KMS-11 (cell line): ENCODE results near the gene USP24.

Source experiments
- H2AFZ ChIP-seq: fragments of 200-600 bp; sonication (generic); 2 replicates; pipeline ENCODE4 v1.6.1; 2016; ENCODE audit warnings: antibody characterized with exemption, mixed run types, low read depth
- H3K27ac ChIP-seq: fragments of 200-600 bp; sonication (generic); 2 replicates; pipeline ENCODE4 v1.6.1; 2016; ENCODE audit warnings: mild to moderate bottlenecking, mixed run types
- H3K27me3 ChIP-seq: fragments of 200-600 bp; sonication (generic); 2 replicates; pipeline ENCODE4 v1.6.1; 2017; ENCODE audit warnings: mild to moderate bottlenecking, low read depth, mixed run types, moderate library complexity; ENCODE audit not compliant: insufficient read depth
- H3K36me3 ChIP-seq: fragments of 200-600 bp; sonication (generic); 2 replicates; pipeline ENCODE4 v1.6.1; 2017; ENCODE audit warnings: mild to moderate bottlenecking, mixed run types; ENCODE audit not compliant: insufficient read depth
- H3K4me1 ChIP-seq: fragments of 200-600 bp; sonication (generic); 2 replicates; pipeline ENCODE4 v1.6.1; 2016; ENCODE audit warnings: mild to moderate bottlenecking, low read depth, mixed run types; ENCODE audit not compliant: poor library complexity, severe bottlenecking
- H3K4me2 ChIP-seq: fragments of 200-600 bp; sonication (generic); 2 replicates; pipeline ENCODE4 v1.7.0; 2016; ENCODE audit warnings: mild to moderate bottlenecking, mixed run types
- H3K4me3 ChIP-seq: fragments of 200-600 bp; sonication (generic); IDR thresholded peaks from 2 replicates; pipeline ENCODE4 v1.6.1; 2017; ENCODE audit warnings: low read depth, low read length, mixed read lengths; ENCODE audit not compliant: insufficient read depth
- H3K79me2 ChIP-seq: fragments of 200-600 bp; sonication (generic); 2 replicates; pipeline ENCODE4 v1.6.1; 2016; ENCODE audit warnings: low read depth, mixed run types; ENCODE audit not compliant: insufficient read depth
- H3K9ac ChIP-seq: fragments of 200-600 bp; sonication (generic); 2 replicates; pipeline ENCODE4 v1.6.1; 2016; ENCODE audit warnings: mild to moderate bottlenecking, mixed run types
- H4K20me1 ChIP-seq: fragments of 200-600 bp; sonication (generic); 2 replicates; pipeline ENCODE4 v1.6.1; 2016; ENCODE audit warnings: mild to moderate bottlenecking, mixed run types; ENCODE audit not compliant: insufficient read depth
- TF ChIP-seq, protein P1 (sequence below): fragments of 200-600 bp; sonication (generic); conservative IDR thresholded peaks from 2 replicates; pipeline ENCODE4 v1.6.1; 2017; ENCODE audit warnings: low read depth, mild to moderate bottlenecking, antibody characterized with exemption, low read length, moderate library complexity, mixed read lengths

Gene USP24

DNA sequence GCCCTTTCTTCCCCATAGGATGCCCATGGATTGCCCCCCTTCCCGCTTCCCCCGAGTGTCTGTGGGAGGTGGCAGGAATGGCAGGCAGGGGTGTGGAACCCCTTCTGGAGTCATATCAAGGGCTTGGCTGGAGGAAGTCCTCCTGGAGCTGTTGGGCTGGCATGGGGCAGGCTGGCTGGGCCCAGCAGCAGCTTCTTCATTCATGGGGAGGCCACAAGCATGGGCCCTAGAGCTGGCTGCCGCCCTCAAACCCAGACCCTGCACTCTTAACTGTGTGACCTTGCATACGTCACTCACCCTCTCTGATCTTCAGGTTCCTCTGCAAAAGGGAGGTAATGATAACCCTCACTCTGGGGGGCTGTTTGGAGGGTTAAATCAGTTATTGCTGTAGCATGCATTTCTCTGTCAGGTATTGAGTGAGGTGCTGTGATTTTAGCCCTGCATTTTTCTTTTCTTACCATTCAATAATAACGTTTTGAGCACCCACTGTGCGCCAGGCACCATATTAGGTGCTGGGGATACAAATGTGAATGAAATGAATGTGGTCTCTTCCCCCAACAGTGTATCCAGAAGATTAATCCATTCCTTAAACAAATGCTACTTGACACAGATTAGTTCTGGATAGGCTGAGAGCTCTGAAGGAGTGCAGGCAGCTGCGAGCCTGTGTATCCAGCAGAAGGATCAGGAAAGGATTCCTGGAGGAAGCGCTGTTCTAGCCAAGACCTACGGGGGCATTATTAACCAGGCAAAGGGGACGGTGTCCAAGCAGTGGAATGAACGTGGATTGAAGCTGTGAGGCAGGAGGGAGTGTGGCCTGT lies 166.5 kb downstream of the USP24 start:
- no peaks in the 10 kb centered on the region for H3K27me3 ChIP-seq
- no peaks in the 10 kb centered on the region for H4K20me1 ChIP-seq
- H3K4me3 ChIP-seq = no peak overlapping the region
- TF ChIP-seq, protein P1, sequence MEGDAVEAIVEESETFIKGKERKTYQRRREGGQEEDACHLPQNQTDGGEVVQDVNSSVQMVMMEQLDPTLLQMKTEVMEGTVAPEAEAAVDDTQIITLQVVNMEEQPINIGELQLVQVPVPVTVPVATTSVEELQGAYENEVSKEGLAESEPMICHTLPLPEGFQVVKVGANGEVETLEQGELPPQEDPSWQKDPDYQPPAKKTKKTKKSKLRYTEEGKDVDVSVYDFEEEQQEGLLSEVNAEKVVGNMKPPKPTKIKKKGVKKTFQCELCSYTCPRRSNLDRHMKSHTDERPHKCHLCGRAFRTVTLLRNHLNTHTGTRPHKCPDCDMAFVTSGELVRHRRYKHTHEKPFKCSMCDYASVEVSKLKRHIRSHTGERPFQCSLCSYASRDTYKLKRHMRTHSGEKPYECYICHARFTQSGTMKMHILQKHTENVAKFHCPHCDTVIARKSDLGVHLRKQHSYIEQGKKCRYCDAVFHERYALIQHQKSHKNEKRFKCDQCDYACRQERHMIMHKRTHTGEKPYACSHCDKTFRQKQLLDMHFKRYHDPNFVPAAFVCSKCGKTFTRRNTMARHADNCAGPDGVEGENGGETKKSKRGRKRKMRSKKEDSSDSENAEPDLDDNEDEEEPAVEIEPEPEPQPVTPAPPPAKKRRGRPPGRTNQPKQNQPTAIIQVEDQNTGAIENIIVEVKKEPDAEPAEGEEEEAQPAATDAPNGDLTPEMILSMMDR = no peak
- H3K36me3 ChIP-seq = no peaks in the 10 kb centered on the region
- H3K9ac ChIP-seq = no peak overlapping the region
- no peak overlapping the region for H2AFZ ChIP-seq
- H3K79me2 ChIP-seq = no peaks in the 10 kb centered on the region
- no peak overlapping the region for H3K27ac ChIP-seq
- H3K4me1 ChIP-seq = no peaks in the 10 kb centered on the region
- H3K4me2 ChIP-seq = no peak overlapping the region

DNA sequence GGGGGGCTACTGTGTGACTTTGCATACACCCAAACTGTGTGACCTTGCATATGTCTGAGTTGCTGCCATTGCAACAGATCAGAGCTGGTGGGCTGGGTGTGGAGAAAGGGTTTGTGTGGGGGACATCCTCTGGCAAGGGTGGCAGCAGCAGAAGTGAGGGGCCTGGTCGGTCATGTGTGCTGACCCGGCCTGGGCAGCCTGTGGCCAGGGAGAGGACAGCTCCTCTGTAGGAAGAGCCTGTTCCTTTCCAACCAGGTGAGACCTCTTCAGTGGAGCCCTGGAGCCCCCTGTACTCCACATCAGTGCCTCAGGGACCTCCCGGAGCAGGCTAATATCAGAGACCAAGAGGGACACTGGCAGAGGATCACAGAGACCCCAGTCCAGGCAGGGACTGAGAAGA lies 167.6 kb downstream of the USP24 start:
- TF ChIP-seq, protein P1 = no peak
- H3K27me3 ChIP-seq = no peaks in the 10 kb centered on the region
- no peaks in the 10 kb centered on the region for H3K36me3 ChIP-seq
- H3K27ac ChIP-seq = no peak overlapping the region
- H2AFZ ChIP-seq = no peak overlapping the region
- no peaks in the 10 kb centered on the region for H3K4me1 ChIP-seq
- H3K4me3 ChIP-seq = no peak overlapping the region
- no peaks in the 10 kb centered on the region for H4K20me1 ChIP-seq
- no peak overlapping the region for H3K4me2 ChIP-seq
- no peaks in the 10 kb centered on the region for H3K79me2 ChIP-seq
- H3K9ac ChIP-seq = no peak overlapping the region

DNA sequence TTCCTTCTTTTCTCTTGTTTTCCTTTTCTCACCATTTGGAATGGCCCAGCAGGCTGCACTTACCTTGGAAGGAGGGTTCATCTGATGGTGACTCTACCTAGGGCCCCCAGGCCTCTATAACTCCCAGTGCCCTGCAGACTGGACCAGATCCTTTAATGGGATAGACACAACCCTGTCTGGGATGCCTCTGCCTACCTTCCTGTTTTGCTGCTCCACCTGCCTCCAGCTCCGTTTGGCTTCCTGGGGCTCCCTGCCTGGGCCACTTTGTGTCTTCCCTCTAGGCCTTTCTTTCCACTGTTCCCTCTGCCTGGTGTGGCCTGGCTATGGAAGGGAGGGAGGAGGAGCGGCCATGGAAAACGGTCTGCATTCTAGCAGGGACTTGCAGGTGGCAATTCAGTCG lies 168.3 kb downstream of the USP24 start:
- H3K79me2 ChIP-seq = no peaks in the 10 kb centered on the region
- no peak overlapping the region for H3K4me3 ChIP-seq
- no peak overlapping the region for H2AFZ ChIP-seq
- H3K4me1 ChIP-seq = no peaks in the 10 kb centered on the region
- H3K9ac ChIP-seq = no peak overlapping the region
- no peaks in the 10 kb centered on the region for H3K27me3 ChIP-seq
- no peak overlapping the region for H3K4me2 ChIP-seq
- no peaks in the 10 kb centered on the region for H3K36me3 ChIP-seq
- TF ChIP-seq, protein P1 = no peak
- no peak overlapping the region for H3K27ac ChIP-seq
- H4K20me1 ChIP-seq = no peaks in the 10 kb centered on the region

DNA sequence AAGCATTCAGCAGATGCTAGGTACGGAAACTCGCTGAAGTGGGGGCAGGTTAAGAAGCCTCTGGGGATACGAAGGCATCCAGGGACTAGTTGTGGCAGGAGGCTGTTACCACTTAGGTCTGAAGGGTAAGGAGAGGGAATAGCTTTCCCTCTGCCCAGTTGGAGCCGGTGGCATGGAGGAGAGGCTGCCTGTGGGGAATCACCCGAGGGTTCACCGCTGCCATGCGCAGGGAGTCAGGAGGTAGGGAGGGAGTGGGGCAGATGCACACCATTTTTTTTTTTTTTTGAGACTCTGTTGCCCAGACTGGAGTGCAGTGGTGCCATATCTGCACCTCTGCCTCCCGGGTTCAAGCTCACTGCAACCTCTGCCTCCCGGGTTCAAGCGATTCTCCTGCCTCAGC lies 169.7 kb downstream of the USP24 start:
- Histone ChIP-seq H3K4me1 (no peaks in the 10 kb centered on the region), H4K20me1 (no peaks in the 10 kb centered on the region), H3K4me2 (no peak overlapping the region), H3K79me2 (no peaks in the 10 kb centered on the region), H3K27me3 (no peaks in the 10 kb centered on the region), H3K27ac (no peak overlapping the region), H3K9ac (no peak overlapping the region), H2AFZ (no peak overlapping the region), H3K4me3 (no peak overlapping the region), H3K36me3 (no peaks in the 10 kb centered on the region)
- TF ChIP-seq, protein P1 = no peak
